ENCODE results near the gene PPM1B. TPM values are rescaled to one million over a fixed set of nuclear protein-coding genes. Genes with fewer than 3 reads are reported as not detected.
"Not testable (repeated sequence)": the region's sequence is repeated elsewhere in the genome, so short reads cannot be mapped to it uniquely, and the experiment has no call there.

Gene PPM1B
- total and polyA plus RNA-seq, 8 donors = 37.5 to 66.2 (median 57.0) TPM

- DNase-seq = peak in 3 of 4 donors; percentile 57 to 81 (median 59)
- TF ChIP-seq, protein P1, sequence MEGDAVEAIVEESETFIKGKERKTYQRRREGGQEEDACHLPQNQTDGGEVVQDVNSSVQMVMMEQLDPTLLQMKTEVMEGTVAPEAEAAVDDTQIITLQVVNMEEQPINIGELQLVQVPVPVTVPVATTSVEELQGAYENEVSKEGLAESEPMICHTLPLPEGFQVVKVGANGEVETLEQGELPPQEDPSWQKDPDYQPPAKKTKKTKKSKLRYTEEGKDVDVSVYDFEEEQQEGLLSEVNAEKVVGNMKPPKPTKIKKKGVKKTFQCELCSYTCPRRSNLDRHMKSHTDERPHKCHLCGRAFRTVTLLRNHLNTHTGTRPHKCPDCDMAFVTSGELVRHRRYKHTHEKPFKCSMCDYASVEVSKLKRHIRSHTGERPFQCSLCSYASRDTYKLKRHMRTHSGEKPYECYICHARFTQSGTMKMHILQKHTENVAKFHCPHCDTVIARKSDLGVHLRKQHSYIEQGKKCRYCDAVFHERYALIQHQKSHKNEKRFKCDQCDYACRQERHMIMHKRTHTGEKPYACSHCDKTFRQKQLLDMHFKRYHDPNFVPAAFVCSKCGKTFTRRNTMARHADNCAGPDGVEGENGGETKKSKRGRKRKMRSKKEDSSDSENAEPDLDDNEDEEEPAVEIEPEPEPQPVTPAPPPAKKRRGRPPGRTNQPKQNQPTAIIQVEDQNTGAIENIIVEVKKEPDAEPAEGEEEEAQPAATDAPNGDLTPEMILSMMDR (IDR thresholded peaks at IDR 0.05) = peak in 1 of 2 donors; percentile 63
- Histone ChIP-seq H3K4me3 (peak overlapping the region in 1 of 2 donors; percentile 20), H3K36me3 (no peaks in the 10 kb centered on the region), H3K9me3 (no peaks in the 10 kb centered on the region), H3K27me3 (no peaks in the 10 kb centered on the region), H3K27ac (peak overlapping the region in 1 of 2 donors; percentile 6), H3K4me1 (peaks cover 4 to 25% of the 10 kb centered on the region in 2 donors)
- ATAC-seq = peak; percentile 95
- intact Hi-C loops (cut with DNase I) = no loop called here
Measured at GRCh38 chr2:44244135-44244871, 75.6 kb downstream of the PPM1B start.

DNA sequence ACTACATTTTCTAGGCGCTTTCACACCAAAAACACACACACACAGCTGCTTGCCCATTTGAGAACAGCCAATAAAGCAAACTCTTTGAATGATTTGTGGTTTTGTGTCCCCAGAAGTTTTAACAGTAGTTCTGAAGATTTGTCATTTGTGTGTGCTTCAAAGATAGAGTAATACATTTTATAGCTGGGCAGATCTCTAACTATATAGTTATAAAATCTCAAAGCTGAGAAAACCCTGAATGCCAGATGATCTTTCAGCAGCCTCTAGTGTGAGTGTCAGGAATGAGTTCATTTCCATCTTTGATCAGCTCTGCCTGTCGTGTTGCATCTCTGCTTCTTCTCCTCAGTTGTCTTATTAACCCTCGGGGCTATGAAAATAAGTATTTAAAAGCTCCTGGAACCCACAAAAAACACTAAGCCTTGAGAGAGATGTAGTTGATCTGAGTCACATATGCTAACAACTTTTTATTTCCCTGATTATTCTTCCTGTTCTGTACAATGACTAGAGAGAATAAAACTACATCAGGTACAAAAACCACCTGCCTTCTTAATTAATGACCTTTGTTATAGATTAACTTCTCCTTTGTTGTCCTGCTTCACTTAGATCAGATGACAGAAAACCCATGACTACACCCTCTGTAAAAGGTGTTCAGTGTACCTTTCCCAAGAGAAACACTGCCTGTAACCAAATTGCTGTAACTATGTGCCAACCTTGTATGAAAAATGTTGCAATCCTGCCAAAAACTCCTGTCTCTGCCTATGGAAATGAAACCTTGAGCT, 76.6 kb downstream of the PPM1B start:
- TF ChIP-seq, protein P1 (IDR thresholded peaks at IDR 0.05) = no peak
- Histone ChIP-seq H3K27me3 (no peaks in the 10 kb centered on the region), H3K4me3 (no peak overlapping the region), H3K4me1 (peaks cover 4 to 25% of the 10 kb centered on the region in 2 donors), H3K36me3 (no peaks in the 10 kb centered on the region), H3K27ac (peak overlapping the region in 1 of 2 donors; percentile 48), H3K9me3 (no peaks in the 10 kb centered on the region)
- intact Hi-C loops (cut with DNase I) = no loop called here
- peak in 1 of 4 donors; percentile 18 for DNase-seq
- peak; percentile 44 for ATAC-seq

DNA sequence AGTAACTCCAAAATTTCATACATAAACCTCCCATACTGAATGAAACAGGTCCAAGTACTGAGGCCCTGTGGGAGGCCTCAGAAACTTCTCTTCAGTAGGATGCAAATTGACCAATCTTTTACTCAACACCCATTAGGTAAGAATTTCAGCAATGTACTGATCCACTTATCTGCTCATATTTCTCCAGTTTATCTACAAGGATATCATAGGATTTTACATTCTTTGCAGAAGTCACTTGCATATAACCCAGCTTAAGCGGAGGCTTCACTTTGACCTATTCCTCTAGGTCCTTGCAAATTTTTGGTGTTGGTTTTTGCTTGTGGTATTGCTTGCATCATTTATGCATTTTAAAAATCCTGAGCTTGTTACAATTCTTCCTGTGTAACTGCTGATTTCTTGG, 77.8 kb downstream of the PPM1B start:
- Histone ChIP-seq H3K36me3 (no peaks in the 10 kb centered on the region), H3K4me1 (peaks cover 4 to 25% of the 10 kb centered on the region in 2 donors), H3K27me3 (no peaks in the 10 kb centered on the region), H3K4me3 (no peak overlapping the region), H3K27ac (no peak overlapping the region), H3K9me3 (no peaks in the 10 kb centered on the region)
- TF ChIP-seq, protein P1 (IDR thresholded peaks at IDR 0.05) = no peak
- DNase-seq = no peak
- no peak for ATAC-seq
- intact Hi-C loops (cut with DNase I) = no loop called here

DNA sequence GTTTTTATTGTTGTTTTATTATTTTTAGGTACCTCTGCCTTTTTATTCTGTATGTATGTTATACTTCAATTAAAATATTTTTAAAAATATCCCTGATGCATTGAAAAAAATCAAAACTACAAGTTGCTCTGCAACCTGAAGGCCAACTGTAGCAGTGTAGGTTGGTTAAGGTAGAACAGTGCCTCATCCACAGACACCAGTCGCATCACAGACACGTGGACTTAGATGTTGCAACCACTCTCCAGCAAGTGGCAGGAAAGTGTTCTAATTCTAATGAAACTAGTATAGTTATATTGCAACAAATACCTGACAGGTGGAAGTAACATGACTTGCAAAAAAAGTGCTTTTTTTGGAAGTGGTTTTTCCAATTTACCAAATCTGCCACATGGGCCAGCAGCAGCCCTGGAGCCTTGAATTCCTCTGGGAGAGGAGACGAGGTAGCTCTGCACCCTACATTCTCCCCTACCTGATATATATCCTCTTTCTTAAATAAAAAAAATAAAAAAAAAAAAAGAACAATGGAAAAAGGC, 78.2 kb downstream of the PPM1B start:
- H3K27ac ChIP-seq = no peak overlapping the region
- no peak overlapping the region for H3K4me3 ChIP-seq
- peaks cover 4 to 25% of the 10 kb centered on the region in 2 donors for H3K4me1 ChIP-seq
- TF ChIP-seq, protein P1 (IDR thresholded peaks at IDR 0.05) = no peak
- H3K27me3 ChIP-seq = no peaks in the 10 kb centered on the region
- DNase-seq (no peak), ATAC-seq (no peak)
- peaks cover 0 to 2% of the 10 kb centered on the region in 2 donors for H3K9me3 ChIP-seq
- no peaks in the 10 kb centered on the region for H3K36me3 ChIP-seq
- intact Hi-C loops (cut with DNase I) = no loop called here

- intact Hi-C loops (cut with DNase I) = no loop called here
- Histone ChIP-seq H3K27me3 (no peaks in the 10 kb centered on the region), H3K9me3 (peaks cover 0 to 11% of the 10 kb centered on the region in 2 donors), H3K27ac (no peak overlapping the region), H3K4me1 (peaks cover 4 to 25% of the 10 kb centered on the region in 2 donors), H3K36me3 (no peaks in the 10 kb centered on the region), H3K4me3 (no peak overlapping the region)
- DNase-seq (no peak), ATAC-seq (no peak)
- TF ChIP-seq, protein P1 (IDR thresholded peaks at IDR 0.05) = no peak
Measured at GRCh38 chr2:44247924-44248323, 79.2 kb downstream of the PPM1B start.

DNA sequence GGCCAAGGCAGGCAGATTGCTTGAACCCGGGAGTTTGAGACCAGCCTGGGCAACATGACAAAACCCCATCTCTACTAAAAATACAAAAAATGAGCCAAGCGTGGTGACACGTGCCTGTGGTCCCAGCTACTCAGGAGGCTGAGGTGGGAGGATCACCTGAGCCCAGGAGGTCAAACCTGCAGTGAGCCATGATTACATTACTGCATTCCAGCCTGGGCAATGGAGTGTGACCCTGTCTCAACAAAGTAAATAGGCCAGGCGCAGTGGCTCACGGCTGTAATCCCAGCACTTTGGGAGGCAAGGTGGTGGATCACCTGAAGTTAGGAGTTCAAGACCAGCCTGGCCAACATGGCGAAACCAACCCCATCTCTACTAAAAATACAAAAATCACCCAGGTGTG, 80.6 kb downstream of the PPM1B start:
- ATAC-seq; H3K36me3 ChIP-seq; H3K27me3 ChIP-seq; H3K4me3 ChIP-seq; intact Hi-C loops (cut with DNase I); H3K27ac ChIP-seq; DNase-seq: not testable (repeated sequence)
- peaks cover 4 to 18% of the 10 kb centered on the region in 2 donors for H3K4me1 ChIP-seq
- peaks cover 0 to 18% of the 10 kb centered on the region in 2 donors for H3K9me3 ChIP-seq

Measured in left lung (tissue), 10 donors.